ENCODE measurements around the gene MYBBP1A. TPM values are rescaled to one million over a fixed set of nuclear protein-coding genes. Genes with fewer than 3 reads are reported as not detected.

Gene MYBBP1A
- total and polyA plus RNA-seq, 4 donors = 12.2 to 23.3 (median 20.0) TPM

GRCh38 chr17:4506175-4506813 lies 48.9 kb downstream of the MYBBP1A start:
- Histone ChIP-seq H3K9me3 (ENCODE audit: control insufficient read depth in 4 of 4, low read length in 3 of 4) (no peaks in the 10 kb centered on the region), H3K27me3 (ENCODE audit: control insufficient read depth in 4 of 4, insufficient read depth in 4 of 4, low read length in 3 of 4) (no peaks in the 10 kb centered on the region), H3K36me3 (ENCODE audit: control insufficient read depth in 4 of 4, insufficient read depth in 3 of 4, low read depth in 1 of 4, low read length in 3 of 4) (no peaks in the 10 kb centered on the region), H3K4me3 (ENCODE audit: low read depth in 1 of 3, low read length in 3 of 3) (no peak overlapping the region), H3K27ac (ENCODE audit: low read depth in 1 of 2, low read length in 2 of 2) (no peak overlapping the region), H3K9ac (ENCODE audit: low read depth in 1 of 2, low read length in 2 of 2) (no peak overlapping the region), H3K4me1 (ENCODE audit: control insufficient read depth in 4 of 4, insufficient read depth in 4 of 4, low read length in 3 of 4) (peaks cover 0 to 12% (median 3%) of the 10 kb centered on the region in 4 donors)
- 74% methylated on average over 13 of the region's 13 CpGs for WGBS
- TF ChIP-seq ATF3 (IDR thresholded peaks at IDR 0.05) (no peak), MAX (IDR thresholded peaks at IDR 0.05) (no peak), TAF1 (conservative IDR thresholded peaks at IDR 0.05) (no peak), RAD21 (IDR thresholded peaks at IDR 0.05) (no peak), REST (IDR thresholded peaks at IDR 0.05) (no peak), RXRA (IDR thresholded peaks at IDR 0.05) (no peak), ZBTB33 (IDR thresholded peaks at IDR 0.05) (no peak), JUND (IDR thresholded peaks at IDR 0.05) (no peak), EGR1 (IDR thresholded peaks at IDR 0.05; ENCODE audit: low read depth in 2 of 2) (no peak)
- no peak for DNase-seq (ENCODE audit: low spot score)

GRCh38 chr17:4505187-4505586 lies 50.0 kb downstream of the MYBBP1A start:
- no peak for DNase-seq (ENCODE audit: low spot score)
- Histone ChIP-seq H3K36me3 (ENCODE audit: control insufficient read depth in 4 of 4, insufficient read depth in 3 of 4, low read depth in 1 of 4, low read length in 3 of 4) (no peaks in the 10 kb centered on the region), H3K9me3 (ENCODE audit: control insufficient read depth in 4 of 4, low read length in 3 of 4) (no peaks in the 10 kb centered on the region), H3K4me1 (ENCODE audit: control insufficient read depth in 4 of 4, insufficient read depth in 4 of 4, low read length in 3 of 4) (peaks cover 1 to 12% (median 4%) of the 10 kb centered on the region in 4 donors), H3K27ac (ENCODE audit: low read depth in 1 of 2, low read length in 2 of 2) (no peak overlapping the region), H3K4me3 (ENCODE audit: low read depth in 1 of 3, low read length in 3 of 3) (no peak overlapping the region), H3K9ac (ENCODE audit: low read depth in 1 of 2, low read length in 2 of 2) (no peak overlapping the region), H3K27me3 (ENCODE audit: control insufficient read depth in 4 of 4, insufficient read depth in 4 of 4, low read length in 3 of 4) (no peaks in the 10 kb centered on the region)
- WGBS = 87% methylated on average over 5 of the region's 5 CpGs
- TF ChIP-seq MAX (IDR thresholded peaks at IDR 0.05) (no peak), TAF1 (conservative IDR thresholded peaks at IDR 0.05) (no peak), EGR1 (IDR thresholded peaks at IDR 0.05; ENCODE audit: low read depth in 2 of 2) (no peak), FOXA2 (IDR thresholded peaks at IDR 0.05) (no peak), YY1 (IDR thresholded peaks at IDR 0.05) (no peak), NR2F2 (IDR thresholded peaks at IDR 0.05) (no peak), REST (IDR thresholded peaks at IDR 0.05) (no peak), FOXA1 (IDR thresholded peaks at IDR 0.05) (no peak), GABPA (IDR thresholded peaks at IDR 0.05 in 1 of 2, conservative IDR thresholded peaks at IDR 0.05 in 1 of 2) (no peak), HNF4A (conservative IDR thresholded peaks at IDR 0.05) (no peak), HNF4G (IDR thresholded peaks at IDR 0.05) (no peak), ZBTB33 (IDR thresholded peaks at IDR 0.05) (no peak), RXRA (IDR thresholded peaks at IDR 0.05) (no peak), SP1 (IDR thresholded peaks at IDR 0.05) (no peak), JUND (IDR thresholded peaks at IDR 0.05) (no peak)

Data from liver (tissue), 9 donors.